GM19023 (cell line): ENCODE data around the gene AKAP13.
"Not testable (repeated sequence)": the region's sequence is repeated elsewhere in the genome, so short reads cannot be mapped to it uniquely, and the experiment has no call there.

ENCODE experiments used
- ATAC-seq: cut with Tn5 transposase; IDR thresholded peaks from one replicate; pipeline ENCODE4 v1.9.1; 2021; ENCODE audit warnings: mild to moderate bottlenecking, moderate library complexity; ENCODE audit not compliant: unreplicated experiment

AKAP13 gene

DNA sequence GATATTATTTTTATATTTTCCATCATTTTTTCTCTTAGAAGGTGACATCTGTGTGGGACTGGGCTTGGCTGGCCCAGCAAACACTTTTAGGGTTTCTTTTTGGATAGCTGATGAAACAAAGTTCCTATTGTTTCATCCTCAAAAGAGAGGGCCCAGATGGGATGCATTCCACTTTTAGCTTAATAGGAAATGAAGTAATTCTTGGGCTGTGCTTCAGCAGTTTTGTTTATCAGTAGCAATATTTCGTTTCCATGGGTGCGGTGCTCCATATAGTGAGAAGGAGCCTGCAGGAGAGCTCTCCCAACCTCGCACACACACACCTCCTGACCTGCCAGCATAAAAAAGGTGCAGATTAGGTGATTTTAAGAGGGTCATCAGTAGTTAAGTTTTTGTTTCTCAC lies 147.5 kb downstream of the AKAP13 start:
- ATAC-seq, result no peak

- no peak for ATAC-seq
Observed at GRCh38 chr15:85530079-85530478, 149.7 kb downstream of the AKAP13 start.

DNA sequence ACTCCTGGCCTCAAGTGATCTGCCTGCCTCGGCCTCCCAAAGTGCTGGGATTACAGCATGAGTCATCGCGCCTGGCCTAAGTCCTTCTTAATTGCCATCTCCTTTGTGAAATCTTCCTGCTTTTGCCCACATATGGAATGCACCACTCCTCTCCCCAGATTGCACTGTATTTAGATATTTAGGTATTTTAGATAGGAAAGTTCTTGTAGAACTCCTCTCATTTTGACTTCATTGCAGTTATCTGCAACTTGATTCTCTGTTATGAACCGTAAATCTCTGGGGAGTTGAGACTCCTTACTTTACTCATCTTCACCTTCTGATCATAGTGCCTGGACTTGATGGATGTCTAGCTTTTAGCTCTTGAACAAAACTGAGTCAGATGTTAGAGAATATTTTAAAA lies 150.7 kb downstream of the AKAP13 start:
- ATAC-seq, result no peak

DNA sequence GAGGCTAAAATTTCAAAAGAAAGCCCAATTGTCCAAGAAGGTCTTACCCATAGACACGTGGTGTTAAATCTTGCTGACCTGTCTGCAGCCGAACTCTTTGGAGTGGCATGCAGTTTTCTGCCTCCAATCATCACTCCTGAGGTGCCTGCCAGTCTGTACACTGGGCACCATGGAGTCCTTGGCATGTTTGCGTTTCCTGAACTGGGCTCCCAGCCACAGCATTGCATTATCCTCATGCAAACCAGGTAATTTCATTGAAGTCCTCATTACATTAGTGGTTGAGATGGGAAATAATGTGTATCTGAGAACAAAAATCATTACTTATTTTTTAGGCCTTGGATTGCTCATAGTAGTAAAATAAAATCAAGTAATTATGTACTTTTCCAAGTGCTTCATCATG lies 152.3 kb downstream of the AKAP13 start:
- no peak for ATAC-seq

GRCh38 chr15:85534031-85534430 lies 153.6 kb downstream of the AKAP13 start:
- peak; percentile 79 for ATAC-seq

GRCh38 chr15:85535533-85536330 lies 155.3 kb downstream of the AKAP13 start:
- not testable (repeated sequence) for ATAC-seq

DNA sequence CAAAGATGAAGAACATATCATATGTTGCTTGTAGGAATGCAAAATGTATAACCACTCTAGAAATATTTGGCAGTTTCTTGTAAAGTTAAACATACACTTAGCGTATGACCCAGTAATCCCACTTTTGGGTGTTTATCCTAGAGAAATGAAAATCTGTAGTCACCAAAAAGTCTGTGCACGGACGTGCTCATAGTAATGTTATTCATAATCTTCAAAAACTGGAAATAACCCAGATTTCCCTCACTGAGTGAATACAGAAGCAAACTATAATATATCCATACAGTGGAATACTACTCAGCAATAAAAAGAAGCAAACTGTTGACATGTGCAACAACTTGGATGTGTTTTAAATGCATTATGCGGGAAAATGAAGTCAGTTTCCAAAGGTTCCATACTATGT lies 155.9 kb downstream of the AKAP13 start:
- ATAC-seq, result no peak

DNA sequence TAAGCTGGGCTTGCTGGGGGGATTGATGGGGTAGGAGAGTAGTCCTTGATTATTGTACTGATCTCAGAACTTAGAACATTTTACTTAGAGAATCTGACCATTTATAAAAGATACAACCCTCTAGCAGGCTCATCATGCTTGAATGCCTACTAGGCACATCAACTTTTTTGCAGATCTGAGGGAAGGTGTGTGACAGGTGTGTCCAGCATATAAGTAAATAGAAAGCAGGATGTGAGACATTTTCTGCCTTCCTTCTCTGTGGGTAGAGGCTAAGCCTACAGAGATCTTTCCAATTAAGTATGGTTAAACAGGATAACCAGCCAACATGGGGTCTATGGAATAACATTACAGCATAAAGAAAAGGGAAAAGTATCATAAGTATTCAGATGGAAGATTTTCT lies 159.1 kb downstream of the AKAP13 start:
- ATAC-seq, result no peak

- ATAC-seq, result no peak
Observed at GRCh38 chr15:85540085-85540797, 159.8 kb downstream of the AKAP13 start.

GRCh38 chr15:85541744-85542143 lies 161.3 kb downstream of the AKAP13 start:
- ATAC-seq, result peak; percentile 69

DNA sequence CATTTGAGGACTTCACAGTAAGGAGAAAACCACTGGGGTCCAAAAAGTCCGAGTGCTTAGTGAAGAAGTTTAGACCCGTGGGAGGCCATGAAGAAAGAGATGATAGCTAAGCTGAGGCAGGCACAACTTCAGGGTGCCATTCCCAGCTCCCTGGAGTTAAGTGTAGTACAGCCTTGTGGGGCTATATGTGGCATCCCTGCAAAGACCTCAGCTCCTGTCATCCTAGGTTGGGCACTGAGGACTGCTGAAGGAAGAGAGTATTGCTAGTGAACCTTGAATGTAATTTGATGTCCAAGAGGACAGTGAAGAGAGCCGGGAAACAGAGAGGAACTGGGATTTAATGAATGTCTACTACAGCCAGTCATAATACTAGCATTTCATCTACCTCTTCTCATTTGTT lies 162.1 kb downstream of the AKAP13 start:
- ATAC-seq, result no peak

- ATAC-seq, result no peak
Observed at GRCh38 chr15:85542895-85543331, 162.5 kb downstream of the AKAP13 start.

GRCh38 chr15:85543741-85544155 lies 163.3 kb downstream of the AKAP13 start:
- no peak for ATAC-seq

- no peak for ATAC-seq
Observed at GRCh38 chr15:85545185-85545584, 164.8 kb downstream of the AKAP13 start.

DNA sequence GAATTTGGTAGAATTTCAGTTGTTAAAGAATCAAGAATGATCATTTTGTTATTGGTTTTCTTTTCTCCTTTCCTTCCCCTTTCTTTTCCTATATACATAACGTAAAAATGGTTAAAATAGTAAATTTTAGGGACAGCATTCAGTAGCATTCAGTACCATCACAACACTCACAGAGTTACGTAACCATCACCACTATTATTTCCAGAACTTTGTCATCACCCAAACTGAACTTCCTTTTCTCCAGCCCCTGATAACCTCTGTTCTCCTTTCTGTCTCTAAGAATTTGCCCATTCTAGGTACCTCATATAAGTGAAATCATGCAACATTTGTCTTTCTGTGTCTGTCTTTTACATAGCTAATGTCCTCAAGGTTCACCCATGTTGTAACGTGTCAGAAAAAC lies 165.3 kb downstream of the AKAP13 start:
- no peak for ATAC-seq

DNA sequence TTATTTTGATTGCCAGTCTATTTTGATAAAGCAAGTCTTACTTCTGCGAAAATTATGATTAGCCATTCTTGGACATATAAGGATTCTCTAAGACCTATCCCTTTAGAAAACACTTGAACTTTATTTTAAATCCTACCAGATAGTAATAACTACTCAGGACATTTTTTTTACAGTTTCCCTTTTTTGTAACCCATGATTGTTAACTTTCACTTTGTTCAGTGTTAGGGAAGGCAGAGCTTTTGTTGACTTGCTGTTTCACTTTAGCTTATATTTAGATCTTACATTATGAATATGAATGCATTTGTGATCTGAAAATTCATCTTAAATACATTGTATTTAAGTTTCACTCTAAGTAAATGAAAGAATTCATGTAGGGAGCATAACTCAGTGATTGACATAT lies 167.0 kb downstream of the AKAP13 start:
- ATAC-seq, result no peak

DNA sequence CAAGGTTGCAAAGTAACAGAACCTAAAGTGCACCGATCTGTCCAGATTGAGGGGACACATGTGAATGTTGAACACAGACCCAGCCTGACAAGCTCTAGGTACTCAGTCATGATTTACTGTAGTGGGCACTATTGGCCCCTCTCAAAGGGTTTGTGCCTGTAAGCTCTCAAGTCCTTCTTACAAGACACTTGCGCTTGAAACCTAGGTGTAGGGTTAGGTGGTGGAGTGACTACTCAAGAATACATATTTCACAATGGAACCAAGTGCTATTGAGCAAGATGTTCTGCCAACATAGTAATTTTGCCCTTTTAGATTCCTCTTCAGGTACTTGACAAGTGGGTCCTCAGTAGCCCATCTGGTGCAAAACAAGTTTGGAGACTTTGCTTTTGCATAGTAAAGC lies 169.9 kb downstream of the AKAP13 start:
- no peak for ATAC-seq

- ATAC-seq, result no peak
Observed at GRCh38 chr15:85551221-85551832, 170.9 kb downstream of the AKAP13 start.

DNA sequence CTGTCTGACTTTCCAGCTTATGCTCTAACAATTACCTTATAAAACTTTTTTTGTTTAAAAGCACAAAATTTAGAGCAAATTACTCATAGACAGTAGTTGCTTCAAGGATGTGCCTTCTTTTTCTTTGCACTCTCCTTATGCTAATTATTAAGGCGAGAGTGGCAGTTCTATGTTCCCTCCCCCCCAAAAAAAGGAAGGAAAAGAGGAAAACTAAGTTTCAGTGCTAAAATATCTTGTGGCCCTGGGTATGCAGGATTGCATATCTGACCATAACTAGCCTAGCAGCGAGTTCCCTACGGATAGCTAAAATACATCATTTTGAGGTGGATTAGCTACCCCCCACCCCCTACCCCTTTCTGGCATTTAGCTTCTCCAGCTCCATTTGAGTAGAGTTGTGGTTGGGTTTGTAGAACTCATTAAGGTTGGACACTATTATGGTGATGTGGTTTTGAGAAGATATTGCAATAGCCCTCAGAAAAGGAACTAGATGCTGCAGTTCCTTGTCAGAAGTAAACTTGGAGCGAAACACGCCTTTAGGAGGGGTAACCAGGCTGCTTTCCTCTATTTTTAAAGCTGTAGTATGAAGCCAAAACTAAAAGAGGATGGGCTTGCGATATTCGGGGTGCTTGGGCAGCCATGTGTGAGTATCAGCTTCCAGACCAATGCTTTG lies 174.6 kb downstream of the AKAP13 start:
- ATAC-seq, result no peak

GRCh38 chr15:85555875-85556617 lies 175.6 kb downstream of the AKAP13 start:
- ATAC-seq, result no peak

DNA sequence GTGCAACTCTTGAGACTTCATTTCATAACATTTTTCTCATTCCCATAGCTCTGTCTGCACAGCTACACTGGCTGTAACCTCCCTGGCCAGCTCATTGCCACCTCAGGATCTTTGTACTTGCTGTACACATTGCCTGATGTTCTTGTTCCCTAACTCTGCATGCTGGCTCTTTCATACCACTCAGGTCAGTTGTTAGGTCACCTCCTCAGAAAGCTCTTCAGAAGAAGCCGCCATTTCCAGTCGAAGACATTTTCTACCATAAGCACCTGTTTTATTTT lies 176.2 kb downstream of the AKAP13 start:
- no peak for ATAC-seq
